Stomach smooth muscle (tissue), 2 donors: Measurements from ENCODE around the gene CRLF1.

Source experiments
- H3K27ac ChIP-seq: one replicate; pipeline ENCODE4 v1.7.0; 2013; ENCODE audit warnings: mild to moderate bottlenecking, low read length, inconsistent platforms
- H3K27me3 ChIP-seq, 2 donors: one replicate each; pipeline ENCODE4 v1.7.0; 2013; ENCODE audit warnings: low read length in 2 of 2; ENCODE audit not compliant: insufficient read depth in 2 of 2, control insufficient read depth in 1 of 2
- H3K36me3 ChIP-seq, 2 donors: one replicate each; pipeline ENCODE4 v1.7.0; 2013; ENCODE audit warnings: low read length in 2 of 2; ENCODE audit not compliant: control insufficient read depth in 2 of 2, insufficient read depth in 2 of 2
- H3K4me1 ChIP-seq: one replicate; pipeline ENCODE4 v1.7.0; 2013; ENCODE audit warnings: low read length; ENCODE audit not compliant: control insufficient read depth, insufficient read depth
- H3K4me3 ChIP-seq, 2 donors: one replicate each; pipeline ENCODE4 v1.7.0; 2013; ENCODE audit warnings: low read length in 2 of 2
- H3K9ac ChIP-seq, 2 donors: one replicate each; pipeline ENCODE4 v1.7.0; 2013; ENCODE audit warnings: low read length in 2 of 2, mild to moderate bottlenecking in 1 of 2
- H3K9me3 ChIP-seq, 2 donors: one replicate each; pipeline ENCODE4 v1.7.0; 2013; ENCODE audit warnings: low read length in 2 of 2; ENCODE audit not compliant: control insufficient read depth in 2 of 2
- donor health status: healthy.
- donor health status: Pancreatic carcinoma.

The CRLF1 gene

GRCh38 chr19:18613589-18614234, 7.1 kb upstream of the CRLF1 start:
- Histone ChIP-seq H3K9ac (no peak overlapping the region), H3K36me3 (no peaks in the 10 kb centered on the region), H3K27me3 (peaks cover 58 to 70% of the 10 kb centered on the region in 2 donors), H3K9me3 (no peaks in the 10 kb centered on the region), H3K4me3 (no peak overlapping the region), H3K27ac (no peak overlapping the region), H3K4me1 (peaks cover 21% of the 10 kb centered on the region)

- no peaks in the 10 kb centered on the region for H3K9me3 ChIP-seq
- peaks cover 65 to 77% of the 10 kb centered on the region in 2 donors for H3K27me3 ChIP-seq
- H3K27ac ChIP-seq = no peak within 1 kb of the TSS
- no peaks in the 10 kb centered on the region for H3K36me3 ChIP-seq
- H3K4me1 ChIP-seq = peaks cover 21% of the 10 kb centered on the region
- no peak within 1 kb of the TSS for H3K9ac ChIP-seq
- peak within 1 kb of the TSS; percentile 56 to 69 for H3K4me3 ChIP-seq
Observed at GRCh38 chr19:18612772-18613588, 6.4 kb upstream of the CRLF1 start, which contains the start of gene TMEM59L. Gene TMEM59L, plus strand, starts transcription at chr19:18612870. Its CDS starts 89 bp downstream, at chr19:18612959.

GRCh38 chr19:18612051-18612771, 5.6 kb upstream of the CRLF1 start:
- Histone ChIP-seq H3K9ac (no peak overlapping the region), H3K4me1 (peaks cover 29% of the 10 kb centered on the region), H3K27ac (no peak overlapping the region), H3K36me3 (no peaks in the 10 kb centered on the region), H3K4me3 (peak overlapping the region; percentile 56 to 69), H3K9me3 (no peaks in the 10 kb centered on the region), H3K27me3 (peaks cover 62 to 79% of the 10 kb centered on the region in 2 donors)

GRCh38 chr19:18611327-18612050, 4.9 kb upstream of the CRLF1 start:
- no peaks in the 10 kb centered on the region for H3K36me3 ChIP-seq
- no peaks in the 10 kb centered on the region for H3K9me3 ChIP-seq
- H3K9ac ChIP-seq = no peak overlapping the region
- no peak overlapping the region for H3K27ac ChIP-seq
- peak overlapping the region; percentile 56 to 69 for H3K4me3 ChIP-seq
- peaks cover 30% of the 10 kb centered on the region for H3K4me1 ChIP-seq
- H3K27me3 ChIP-seq = peaks cover 59 to 80% of the 10 kb centered on the region in 2 donors

- peaks cover 33% of the 10 kb centered on the region for H3K4me1 ChIP-seq
- no peak overlapping the region for H3K9ac ChIP-seq
- peaks cover 56 to 81% of the 10 kb centered on the region in 2 donors for H3K27me3 ChIP-seq
Observed at GRCh38 chr19:18610556-18611326, 4.1 kb upstream of the CRLF1 start.

GRCh38 chr19:18610245-18610555, 3.6 kb upstream of the CRLF1 start:
- Histone ChIP-seq H3K27ac (no peak overlapping the region), H3K27me3 (peaks cover 60 to 86% of the 10 kb centered on the region in 2 donors), H3K4me3 (no peak overlapping the region), H3K9ac (no peak overlapping the region), H3K4me1 (peaks cover 33% of the 10 kb centered on the region), H3K9me3 (no peaks in the 10 kb centered on the region), H3K36me3 (no peaks in the 10 kb centered on the region)

More at GRCh38 chr19:18610556-18611326, 4.1 kb upstream of the CRLF1 start:
- Histone ChIP-seq H3K4me3 (no peak overlapping the region), H3K9me3 (no peaks in the 10 kb centered on the region), H3K36me3 (no peaks in the 10 kb centered on the region), H3K27ac (no peak overlapping the region)

GRCh38 chr19:18609717-18610051, 3.1 kb upstream of the CRLF1 start:
- Histone ChIP-seq H3K4me3 (no peak overlapping the region), H3K4me1 (peaks cover 33% of the 10 kb centered on the region), H3K27ac (no peak overlapping the region), H3K9me3 (no peaks in the 10 kb centered on the region), H3K9ac (no peak overlapping the region), H3K27me3 (peaks cover 65 to 91% of the 10 kb centered on the region in 2 donors), H3K36me3 (no peaks in the 10 kb centered on the region)

GRCh38 chr19:18608805-18609716, 2.5 kb upstream of the CRLF1 start:
- H3K27ac ChIP-seq = no peak overlapping the region
- no peaks in the 10 kb centered on the region for H3K36me3 ChIP-seq
- peaks cover 33% of the 10 kb centered on the region for H3K4me1 ChIP-seq
- no peak overlapping the region for H3K9ac ChIP-seq
- no peak overlapping the region for H3K4me3 ChIP-seq
- no peaks in the 10 kb centered on the region for H3K9me3 ChIP-seq
- H3K27me3 ChIP-seq = peaks cover 60 to 91% of the 10 kb centered on the region in 2 donors

GRCh38 chr19:18608102-18608804, 1.7 kb upstream of the CRLF1 start:
- no peak overlapping the region for H3K4me3 ChIP-seq
- peaks cover 54 to 86% of the 10 kb centered on the region in 2 donors for H3K27me3 ChIP-seq
- no peaks in the 10 kb centered on the region for H3K9me3 ChIP-seq
- H3K4me1 ChIP-seq = peaks cover 31% of the 10 kb centered on the region
- no peaks in the 10 kb centered on the region for H3K36me3 ChIP-seq
- H3K27ac ChIP-seq = no peak overlapping the region
- no peak overlapping the region for H3K9ac ChIP-seq
